MM.1S (cell line): ENCODE data around the gene KIF5C.

Experiments used
- CTCF ChIP-seq: fragments of 300-600 bp; sonication (generic); IDR thresholded peaks from 2 replicates; pipeline ENCODE4 v1.5.1; 2016; ENCODE audit warnings: antibody characterized with exemption, low read length, mixed read lengths
- EZH2 ChIP-seq: fragments of 300-600 bp; sonication (generic); optimal IDR thresholded peaks from 2 replicates; pipeline ENCODE3; 2017; ENCODE audit warnings: low read depth, mild to moderate bottlenecking, antibody characterized with exemption, low read length, mixed read lengths
- EZH2phosphoT487 ChIP-seq: fragments of 300-600 bp; sonication (generic); IDR thresholded peaks from 2 replicates; pipeline ENCODE4 v1.6.1; 2018; ENCODE audit warnings: antibody characterized with exemption, low read length

- no peak for TF ChIP-seq CTCF
- no peak for TF ChIP-seq EZH2
- no peak for TF ChIP-seq EZH2phosphoT487
Observed at GRCh38 chr2:149059822-149060221, 184.8 kb downstream of the KIF5C start.
